Gastrocnemius medialis (tissue), 4 donors: ENCODE data around the gene HTR7. TPM values are rescaled to one million over a fixed set of nuclear protein-coding genes. Genes with fewer than 3 reads are reported as not detected.

Source experiments
- ATAC-seq, 2 donors: fragments of 150-250 bp; one replicate each; pipeline ENCODE4 v1.9.1; 2016
- DNase-seq, 2 donors: peaks; one replicate each; pipeline ENCODE4 v3.0.0-alpha.2; 2019
- H3K27ac ChIP-seq, 4 donors: fragments of 200-600 bp; sonication (generic); 1 replicate in 1 of 4; 2 replicates in 3 of 4; pipeline ENCODE4 v1.5.1; 2016 to 2018; ENCODE audit warnings: mild to moderate bottlenecking in 2 of 4, moderate library complexity in 1 of 4
- H3K27me3 ChIP-seq, 3 donors: fragments of 200-600 bp; sonication (generic) in 2 of 3; 1 replicate in 1 of 3; 2 replicates in 2 of 3; pipeline versions ENCODE4 v1.5.1 to v1.6.0; 2016 to 2019; ENCODE audit warnings: mild to moderate bottlenecking in 1 of 3, moderate library complexity in 1 of 3
- H3K36me3 ChIP-seq, 2 donors: fragments of 200-600 bp; sonication (generic) in 1 of 2; one replicate each; pipeline ENCODE4 v1.5.1; 2017 to 2018
- H3K4me1 ChIP-seq, 2 donors: fragments of 200-600 bp; sonication (generic) in 1 of 2; one replicate each; pipeline ENCODE4 v1.5.1; 2016 to 2017; ENCODE audit warnings: mild to moderate bottlenecking in 2 of 2
- H3K4me3 ChIP-seq, 4 donors: fragments of 200-600 bp; sonication (generic) in 3 of 4; 1 replicate in 1 of 4; 2 replicates in 3 of 4; pipeline ENCODE4 v1.5.1; 2016 to 2019; ENCODE audit warnings: mild to moderate bottlenecking in 2 of 4
- H3K9me3 ChIP-seq, 3 donors: fragments of 200-600 bp; sonication (generic) in 2 of 3; 1 replicate in 1 of 3; 2 replicates in 2 of 3; pipeline ENCODE4 v1.5.1; 2016 to 2019
- POLR2A ChIP-seq, 2 donors: fragments of 450-650 bp; IDR thresholded peaks; one replicate each; pipeline ENCODE4 v1.6.1; 2017; ENCODE audit warnings: antibody characterized with exemption in 2 of 2, mild to moderate bottlenecking in 2 of 2, moderate library complexity in 2 of 2
- in situ Hi-C, 4 donors: fragments of 200-750 bp; cut with MboI; loops; one replicate each; pipeline versions ENCODE4 v1.15.0 to v1.8.0; 2017; ENCODE audit warnings: low sequenced_read_pairs in 4 of 4
- intact Hi-C: fragments of 100-400 bp; cut with DNase I; formaldehyde crosslinking; loops from one replicate; pipeline ENCODE4 v1.15.1; 2023; ENCODE audit warnings: low total_unique reads
- total RNA-seq, 4 donors: library from RNA; depleted of rRNA; stranded (reverse); fragments of >200 nt; gene quantifications; one replicate each; pipeline versions ENCODE4 v1.1.0 to v1.2.3, GENCODE V29; 2016
- TF ChIP-seq, protein P1 (sequence below), 5 experiments: fragments of 450-650 bp in 3 of 5; fragments of 200-600 bp in 2 of 5; sonication (generic) in 2 of 5; IDR thresholded peaks in 4 of 5; conservative IDR thresholded peaks in 1 of 5; 1 replicate in 4 of 5; 2 replicates in 1 of 5; pipeline ENCODE4 v1.5.1; 2016 to 2019; ENCODE audit warnings: antibody characterized with exemption in 5 of 5, mild to moderate bottlenecking in 3 of 5, moderate library complexity in 3 of 5

The HTR7 gene
- total RNA-seq, 4 donors from 2014 or later = 0.61 to 1.2 (median 0.85) TPM; not detected in 1

DNA sequence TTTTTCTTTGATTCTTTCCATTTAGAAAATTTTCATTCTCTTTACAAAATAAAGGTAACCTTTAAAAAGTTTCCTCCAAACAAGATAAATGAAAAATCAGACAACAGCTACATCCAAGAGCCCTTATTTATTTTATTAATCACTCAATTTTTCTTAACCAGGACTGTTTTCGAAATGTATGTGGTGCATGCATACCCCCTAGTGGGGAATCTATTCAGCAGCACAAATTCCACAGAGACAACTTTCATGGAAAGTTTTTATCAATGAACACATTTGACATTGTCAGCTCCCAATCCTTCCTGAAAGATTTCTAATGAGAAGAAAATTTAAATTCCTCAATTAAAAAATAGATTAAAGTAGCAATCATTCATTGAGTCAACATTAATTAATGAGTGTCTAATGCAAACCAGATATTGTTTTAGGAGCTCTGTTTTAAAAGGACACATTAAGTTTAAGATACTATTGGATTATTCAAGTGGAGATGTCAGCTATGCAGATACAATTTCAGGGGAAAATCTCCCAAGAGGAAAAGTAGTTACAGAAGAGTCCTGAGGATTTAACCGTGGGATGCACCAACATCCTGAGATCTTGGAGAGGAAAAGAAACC lies 5.2 kb upstream of the HTR7 start:
- intact Hi-C loops (loop anchor here (2.0 kb wide), 1 partner anchor 112 kb away; no protein-coding TSS in a partner anchor), in situ Hi-C loops (loop anchor here in 1 of 4 donors (10.0 to 25.0 kb wide), 2 partner anchors 118 to 1076 kb away; no protein-coding TSS in a partner anchor)
- Histone ChIP-seq H3K27ac (no peak overlapping the region), H3K4me1 (no peaks in the 10 kb centered on the region), H3K27me3 (no peaks in the 10 kb centered on the region), H3K9me3 (no peaks in the 10 kb centered on the region), H3K4me3 (no peak overlapping the region), H3K36me3 (no peaks in the 10 kb centered on the region)
- DNase-seq (no peak), ATAC-seq (no peak)
- TF ChIP-seq POLR2A (IDR thresholded peaks at IDR 0.05) = no peak
- TF ChIP-seq, protein P1, sequence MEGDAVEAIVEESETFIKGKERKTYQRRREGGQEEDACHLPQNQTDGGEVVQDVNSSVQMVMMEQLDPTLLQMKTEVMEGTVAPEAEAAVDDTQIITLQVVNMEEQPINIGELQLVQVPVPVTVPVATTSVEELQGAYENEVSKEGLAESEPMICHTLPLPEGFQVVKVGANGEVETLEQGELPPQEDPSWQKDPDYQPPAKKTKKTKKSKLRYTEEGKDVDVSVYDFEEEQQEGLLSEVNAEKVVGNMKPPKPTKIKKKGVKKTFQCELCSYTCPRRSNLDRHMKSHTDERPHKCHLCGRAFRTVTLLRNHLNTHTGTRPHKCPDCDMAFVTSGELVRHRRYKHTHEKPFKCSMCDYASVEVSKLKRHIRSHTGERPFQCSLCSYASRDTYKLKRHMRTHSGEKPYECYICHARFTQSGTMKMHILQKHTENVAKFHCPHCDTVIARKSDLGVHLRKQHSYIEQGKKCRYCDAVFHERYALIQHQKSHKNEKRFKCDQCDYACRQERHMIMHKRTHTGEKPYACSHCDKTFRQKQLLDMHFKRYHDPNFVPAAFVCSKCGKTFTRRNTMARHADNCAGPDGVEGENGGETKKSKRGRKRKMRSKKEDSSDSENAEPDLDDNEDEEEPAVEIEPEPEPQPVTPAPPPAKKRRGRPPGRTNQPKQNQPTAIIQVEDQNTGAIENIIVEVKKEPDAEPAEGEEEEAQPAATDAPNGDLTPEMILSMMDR (IDR thresholded peaks at IDR 0.05 in 4 of 5, conservative IDR thresholded peaks at IDR 0.05 in 1 of 5) = peak in 3 of 5 experiments; percentile 28 to 52 (median 41)

DNA sequence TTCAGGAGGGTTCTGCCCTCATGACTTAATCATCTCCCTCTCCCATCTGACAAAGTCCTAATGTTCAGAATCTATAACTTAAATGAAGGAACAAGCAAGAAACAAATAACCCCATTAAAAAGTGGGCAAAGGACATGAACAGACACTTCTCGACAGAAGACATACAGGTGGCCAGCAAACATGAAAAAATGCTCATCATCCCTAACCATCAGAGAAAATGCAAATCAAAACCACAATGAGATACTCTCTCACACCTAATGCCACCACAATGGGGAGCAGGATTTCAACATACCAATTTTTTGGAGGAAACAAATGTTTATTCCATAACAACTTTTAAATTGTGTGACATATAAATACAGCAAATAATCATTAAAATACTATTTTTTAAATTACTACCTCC lies 3.0 kb upstream of the HTR7 start:
- in situ Hi-C loops (loop anchor here in 1 of 4 donors (10.0 to 25.0 kb wide), 2 partner anchors 116 to 1073 kb away; no protein-coding TSS in a partner anchor), intact Hi-C loops (no loop called here)
- Histone ChIP-seq H3K36me3 (no peaks in the 10 kb centered on the region), H3K27me3 (peaks cover 14 to 17% (median 16%) of the 10 kb centered on the region in 3 donors), H3K9me3 (no peaks in the 10 kb centered on the region), H3K4me3 (no peak overlapping the region), H3K4me1 (peaks cover 0 to 5% of the 10 kb centered on the region in 2 donors), H3K27ac (no peak overlapping the region)
- DNase-seq (no peak), ATAC-seq (no peak)
- TF ChIP-seq, protein P1 (IDR thresholded peaks at IDR 0.05 in 4 of 5, conservative IDR thresholded peaks at IDR 0.05 in 1 of 5) = no peak
- no peak for TF ChIP-seq POLR2A (IDR thresholded peaks at IDR 0.05)

DNA sequence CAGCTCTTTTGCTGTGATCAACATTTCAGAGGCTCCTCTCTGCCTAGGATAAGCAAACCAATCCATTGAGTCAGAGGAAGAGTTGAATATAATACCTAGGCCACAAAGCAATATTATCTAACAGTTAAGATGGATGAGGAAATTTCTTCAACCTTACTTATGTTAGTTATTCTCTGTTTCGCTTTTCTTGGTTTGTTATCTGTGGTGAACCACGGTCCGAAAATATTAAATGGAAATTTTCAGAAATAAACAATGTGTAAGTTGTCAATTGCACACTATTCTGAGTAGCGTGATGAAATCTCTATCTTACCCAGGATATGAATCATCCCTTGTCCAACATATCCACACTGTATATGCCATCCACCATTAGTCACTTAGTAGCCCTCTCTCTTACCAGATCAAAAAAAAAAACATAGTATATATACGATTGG lies 1.5 kb upstream of the HTR7 start:
- H3K36me3 ChIP-seq = no peaks in the 10 kb centered on the region
- ATAC-seq = no peak
- H3K27me3 ChIP-seq = peaks cover 23 to 31% (median 27%) of the 10 kb centered on the region in 3 donors
- no peaks in the 10 kb centered on the region for H3K9me3 ChIP-seq
- H3K27ac ChIP-seq = no peak overlapping the region
- H3K4me1 ChIP-seq = peaks cover 0 to 5% of the 10 kb centered on the region in 2 donors
- intact Hi-C loops = no loop called here
- in situ Hi-C loops = loop anchor here in 1 of 4 donors (25.0 kb wide), 1 partner anchor 1072 kb away; no protein-coding TSS in a partner anchor
- no peak overlapping the region for H3K4me3 ChIP-seq
- TF ChIP-seq, protein P1 (IDR thresholded peaks at IDR 0.05 in 4 of 5, conservative IDR thresholded peaks at IDR 0.05 in 1 of 5) = no peak
- no peak for TF ChIP-seq POLR2A (IDR thresholded peaks at IDR 0.05)
- DNase-seq = no peak

DNA sequence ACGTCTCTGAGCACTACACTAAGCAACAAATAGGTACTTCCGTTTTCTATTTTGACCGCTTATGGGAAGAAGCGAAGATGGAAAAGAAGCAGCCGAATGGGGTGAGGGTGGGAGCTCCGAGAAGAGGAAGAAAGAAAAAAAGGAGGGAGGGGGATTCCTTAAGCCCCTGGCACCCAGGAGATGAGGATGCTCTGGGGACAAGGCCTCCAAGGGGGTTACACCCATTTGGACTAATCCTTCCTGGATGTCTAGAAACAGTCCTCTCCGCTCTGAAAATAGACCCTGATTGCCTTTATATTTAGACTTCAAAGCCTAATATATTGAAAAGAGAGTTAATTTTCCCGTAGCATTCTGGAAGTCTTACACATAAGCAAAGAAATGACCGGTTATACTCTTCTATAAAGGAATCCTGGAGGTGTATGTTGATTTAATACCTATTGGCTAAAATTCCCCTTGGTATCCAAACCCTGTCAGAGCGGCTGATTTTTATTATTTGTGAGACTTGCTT lies 676 bp upstream of the HTR7 start:
- TF ChIP-seq, protein P1 (IDR thresholded peaks at IDR 0.05 in 4 of 5, conservative IDR thresholded peaks at IDR 0.05 in 1 of 5) = no peak
- no peak for TF ChIP-seq POLR2A (IDR thresholded peaks at IDR 0.05)
- peak overlapping the region in 3 of 4 donors; percentile 43 to 66 (median 53) for H3K27ac ChIP-seq
- ATAC-seq (no peak), DNase-seq (no peak)
- H3K36me3 ChIP-seq = no peaks in the 10 kb centered on the region
- in situ Hi-C loops = loop anchor here in 1 of 4 donors (25.0 kb wide), 1 partner anchor 1071 kb away; no protein-coding TSS in a partner anchor
- peak overlapping the region; percentile 62 to 82 (median 68) for H3K4me3 ChIP-seq
- H3K4me1 ChIP-seq = peaks cover 0 to 5% of the 10 kb centered on the region in 2 donors
- intact Hi-C loops = no loop called here
- peaks cover 27 to 39% (median 36%) of the 10 kb centered on the region in 3 donors for H3K27me3 ChIP-seq
- no peaks in the 10 kb centered on the region for H3K9me3 ChIP-seq
